Measurements from ENCODE around the gene GLRX. TPM values are rescaled to one million over a fixed set of nuclear protein-coding genes. Genes with fewer than 3 reads are reported as not detected.

The GLRX gene
- total and polyA plus RNA-seq, 2 of the 13 experiments (the other 11 are each of a cell fraction or from before 2014, with no cell fraction given) = 63.8 to 499 TPM

DNA sequence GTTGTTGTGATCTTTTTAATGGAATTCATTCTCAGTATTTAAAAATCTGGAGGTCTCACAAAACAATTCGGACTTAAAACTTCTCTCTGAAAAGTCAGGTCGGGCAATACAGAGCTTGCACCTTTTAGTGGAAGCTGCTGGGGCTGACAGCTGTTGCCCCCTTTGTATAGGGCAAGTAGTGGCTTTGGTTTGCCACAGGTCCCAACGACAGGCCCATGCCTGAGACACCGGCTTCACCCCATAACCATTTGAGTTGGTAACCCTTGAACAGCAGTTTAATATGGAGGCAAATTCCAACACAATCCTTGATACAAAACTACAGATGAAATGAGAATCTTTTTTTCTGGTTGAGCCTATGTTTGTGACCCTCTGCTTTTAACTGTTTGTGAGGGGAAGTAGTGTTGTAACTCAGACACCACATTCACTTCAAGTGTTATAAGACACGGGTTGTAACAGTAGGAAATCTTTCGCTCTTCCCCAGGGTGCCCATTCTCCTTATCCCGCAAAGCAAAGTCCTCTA, 752 bp upstream of the GLRX start (continued):
- TF ChIP-seq ZNF251 (CRISPR knock-in tag; IDR thresholded peaks at IDR 0.05) (no peak), ZNF224 (CRISPR knock-in tag; IDR thresholded peaks at IDR 0.05) (no peak), NFYB (CRISPR knock-in tag; IDR thresholded peaks at IDR 0.05) (no peak), CHD2 (IDR thresholded peaks at IDR 0.05; ENCODE audit: low read depth, low read length) (no peak), ZNF30 (CRISPR knock-in tag; IDR thresholded peaks at IDR 0.05) (no peak), KDM4B (CRISPR knock-in tag; IDR thresholded peaks at IDR 0.05) (no peak), TBX2 (CRISPR knock-in tag; IDR thresholded peaks at IDR 0.05; ENCODE audit: borderline replicate concordance) (no peak), ZNF333 (CRISPR knock-in tag; IDR thresholded peaks at IDR 0.05; ENCODE audit: borderline replicate concordance) (no peak), ZNF550 (CRISPR knock-in tag; IDR thresholded peaks at IDR 0.05; ENCODE audit: borderline replicate concordance) (no peak), ZNF569 (CRISPR knock-in tag; IDR thresholded peaks at IDR 0.05; ENCODE audit: borderline replicate concordance) (no peak), ZNF232 (CRISPR knock-in tag; IDR thresholded peaks at IDR 0.05; ENCODE audit: borderline replicate concordance) (no peak), U2AF1 (optimal IDR thresholded peaks at IDR 0.05; ENCODE audit: low read depth, low read length) (no peak), NPAS2 (CRISPR knock-in tag; IDR thresholded peaks at IDR 0.05; ENCODE audit: borderline replicate concordance) (no peak), ZC3H4 (CRISPR knock-in tag; IDR thresholded peaks at IDR 0.05; ENCODE audit: borderline replicate concordance) (peak; percentile 73; the same call in 1 of the 2 replicates), ZNF557 (CRISPR knock-in tag; IDR thresholded peaks at IDR 0.05) (no peak), ZNF713 (CRISPR knock-in tag; IDR thresholded peaks at IDR 0.05) (no peak), ZSCAN22 (CRISPR knock-in tag; IDR thresholded peaks at IDR 0.05) (no peak), ZNF468 (CRISPR knock-in tag; IDR thresholded peaks at IDR 0.05) (peak; percentile 55; the same call in 1 of the 2 replicates), FIP1L1 (IDR thresholded peaks at IDR 0.05; ENCODE audit: borderline replicate concordance, insufficient read depth, low read depth, low read length) (no peak), ESRRA (CRISPR knock-in tag; IDR thresholded peaks at IDR 0.05; ENCODE audit: low read depth) (no peak), ZSCAN21 (CRISPR knock-in tag; IDR thresholded peaks at IDR 0.05; ENCODE audit: borderline replicate concordance) (0 out of 2 replicates have a peak, but pooled peaks have one; percentile 33), ZNF724P (CRISPR knock-in tag; IDR thresholded peaks at IDR 0.05; ENCODE audit: borderline replicate concordance) (no peak), MYNN (CRISPR knock-in tag; IDR thresholded peaks at IDR 0.05; ENCODE audit: low read depth) (no peak), NKX3-1 (CRISPR knock-in tag; IDR thresholded peaks at IDR 0.05) (0 out of 2 replicates have a peak, but pooled peaks have one; percentile 45)
- TF ChIP-seq, protein P1, sequence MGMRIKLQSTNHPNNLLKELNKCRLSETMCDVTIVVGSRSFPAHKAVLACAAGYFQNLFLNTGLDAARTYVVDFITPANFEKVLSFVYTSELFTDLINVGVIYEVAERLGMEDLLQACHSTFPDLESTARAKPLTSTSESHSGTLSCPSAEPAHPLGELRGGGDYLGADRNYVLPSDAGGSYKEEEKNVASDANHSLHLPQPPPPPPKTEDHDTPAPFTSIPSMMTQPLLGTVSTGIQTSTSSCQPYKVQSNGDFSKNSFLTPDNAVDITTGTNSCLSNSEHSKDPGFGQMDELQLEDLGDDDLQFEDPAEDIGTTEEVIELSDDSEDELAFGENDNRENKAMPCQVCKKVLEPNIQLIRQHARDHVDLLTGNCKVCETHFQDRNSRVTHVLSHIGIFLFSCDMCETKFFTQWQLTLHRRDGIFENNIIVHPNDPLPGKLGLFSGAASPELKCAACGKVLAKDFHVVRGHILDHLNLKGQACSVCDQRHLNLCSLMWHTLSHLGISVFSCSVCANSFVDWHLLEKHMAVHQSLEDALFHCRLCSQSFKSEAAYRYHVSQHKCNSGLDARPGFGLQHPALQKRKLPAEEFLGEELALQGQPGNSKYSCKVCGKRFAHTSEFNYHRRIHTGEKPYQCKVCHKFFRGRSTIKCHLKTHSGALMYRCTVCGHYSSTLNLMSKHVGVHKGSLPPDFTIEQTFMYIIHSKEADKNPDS (CRISPR knock-in tag; IDR thresholded peaks at IDR 0.05) = no peak
- TF ChIP-seq, protein P2, sequence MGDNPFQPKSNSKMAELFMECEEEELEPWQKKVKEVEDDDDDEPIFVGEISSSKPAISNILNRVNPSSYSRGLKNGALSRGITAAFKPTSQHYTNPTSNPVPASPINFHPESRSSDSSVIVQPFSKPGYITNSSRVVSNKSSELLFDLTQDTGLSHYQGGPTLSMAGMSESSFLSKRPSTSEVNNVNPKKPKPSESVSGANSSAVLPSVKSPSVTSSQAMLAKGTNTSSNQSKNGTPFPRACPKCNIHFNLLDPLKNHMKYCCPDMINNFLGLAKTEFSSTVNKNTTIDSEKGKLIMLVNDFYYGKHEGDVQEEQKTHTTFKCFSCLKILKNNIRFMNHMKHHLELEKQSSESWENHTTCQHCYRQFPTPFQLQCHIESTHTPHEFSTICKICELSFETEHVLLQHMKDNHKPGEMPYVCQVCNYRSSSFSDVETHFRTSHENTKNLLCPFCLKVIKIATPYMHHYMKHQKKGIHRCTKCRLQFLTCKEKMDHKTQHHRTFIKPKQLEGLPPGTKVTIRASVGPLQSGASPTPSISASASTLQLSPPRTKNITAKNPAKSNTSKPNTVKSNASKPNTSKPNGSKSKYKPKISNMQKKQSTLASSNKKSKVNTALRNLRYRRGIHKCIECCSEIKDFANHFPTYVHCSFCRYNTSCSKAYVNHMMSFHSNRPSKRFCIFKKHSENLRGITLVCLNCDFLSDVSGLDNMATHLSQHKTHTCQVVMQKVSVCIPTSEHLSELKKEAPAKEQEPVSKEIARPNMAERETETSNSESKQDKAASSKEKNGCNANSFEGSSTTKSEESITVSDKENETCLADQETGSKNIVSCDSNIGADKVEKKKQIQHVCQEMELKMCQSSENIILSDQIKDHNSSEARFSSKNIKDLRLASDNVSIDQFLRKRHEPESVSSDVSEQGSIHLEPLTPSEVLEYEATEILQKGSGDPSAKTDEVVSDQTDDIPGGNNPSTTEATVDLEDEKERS (CRISPR knock-in tag; IDR thresholded peaks at IDR 0.05) = no peak

Measured in HepG2 (cell line).